Gastrocnemius medialis (tissue), 4 donors: ENCODE measurements around the gene TFEB.

ENCODE experiments used
- POLR2A ChIP-seq, 2 donors: fragments of 450-650 bp; IDR thresholded peaks; one replicate each; pipeline ENCODE4 v1.6.1; 2017; ENCODE audit warnings: antibody characterized with exemption in 2 of 2, mild to moderate bottlenecking in 2 of 2, moderate library complexity in 2 of 2
- TF ChIP-seq, protein P1 (sequence below), 5 experiments: fragments of 450-650 bp in 3 of 5; fragments of 200-600 bp in 2 of 5; sonication (generic) in 2 of 5; IDR thresholded peaks in 4 of 5; conservative IDR thresholded peaks in 1 of 5; 1 replicate in 4 of 5; 2 replicates in 1 of 5; pipeline ENCODE4 v1.5.1; 2016 to 2019; ENCODE audit warnings: antibody characterized with exemption in 5 of 5, mild to moderate bottlenecking in 3 of 5, moderate library complexity in 3 of 5

DNA sequence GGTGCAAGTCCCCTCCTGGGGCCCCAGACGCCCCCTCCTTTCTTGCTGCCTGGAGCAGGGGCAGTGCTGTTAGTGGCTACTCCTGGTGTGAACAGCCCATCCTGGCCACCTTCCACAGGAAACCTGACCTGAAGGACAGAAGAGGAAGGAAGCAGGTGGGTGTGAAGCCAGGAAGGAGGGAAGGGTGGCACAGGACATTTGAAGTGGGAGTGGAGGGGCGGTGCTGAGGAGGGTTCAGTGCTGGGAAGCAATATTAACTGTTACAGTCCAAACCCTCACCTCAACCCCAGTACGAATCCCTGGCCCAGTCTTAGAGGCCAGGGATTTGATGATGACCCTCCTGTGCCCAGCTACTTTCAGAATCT lies 45.9 kb upstream of the TFEB start:
- TF ChIP-seq, protein P1, sequence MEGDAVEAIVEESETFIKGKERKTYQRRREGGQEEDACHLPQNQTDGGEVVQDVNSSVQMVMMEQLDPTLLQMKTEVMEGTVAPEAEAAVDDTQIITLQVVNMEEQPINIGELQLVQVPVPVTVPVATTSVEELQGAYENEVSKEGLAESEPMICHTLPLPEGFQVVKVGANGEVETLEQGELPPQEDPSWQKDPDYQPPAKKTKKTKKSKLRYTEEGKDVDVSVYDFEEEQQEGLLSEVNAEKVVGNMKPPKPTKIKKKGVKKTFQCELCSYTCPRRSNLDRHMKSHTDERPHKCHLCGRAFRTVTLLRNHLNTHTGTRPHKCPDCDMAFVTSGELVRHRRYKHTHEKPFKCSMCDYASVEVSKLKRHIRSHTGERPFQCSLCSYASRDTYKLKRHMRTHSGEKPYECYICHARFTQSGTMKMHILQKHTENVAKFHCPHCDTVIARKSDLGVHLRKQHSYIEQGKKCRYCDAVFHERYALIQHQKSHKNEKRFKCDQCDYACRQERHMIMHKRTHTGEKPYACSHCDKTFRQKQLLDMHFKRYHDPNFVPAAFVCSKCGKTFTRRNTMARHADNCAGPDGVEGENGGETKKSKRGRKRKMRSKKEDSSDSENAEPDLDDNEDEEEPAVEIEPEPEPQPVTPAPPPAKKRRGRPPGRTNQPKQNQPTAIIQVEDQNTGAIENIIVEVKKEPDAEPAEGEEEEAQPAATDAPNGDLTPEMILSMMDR (IDR thresholded peaks at IDR 0.05 in 4 of 5, conservative IDR thresholded peaks at IDR 0.05 in 1 of 5) = no peak
- TF ChIP-seq POLR2A (IDR thresholded peaks at IDR 0.05) = no peak
